GM12874 (cell line): ENCODE measurements around the gene NNMT.

Source experiments
- TF ChIP-seq, protein P1 (sequence below): IDR thresholded peaks from 2 replicates; pipeline ENCODE4 v1.5.1; 2011; ENCODE audit warnings: low read depth, mild to moderate bottlenecking, control low read depth, low read length, moderate library complexity; ENCODE audit not compliant: insufficient read depth

The NNMT gene

DNA sequence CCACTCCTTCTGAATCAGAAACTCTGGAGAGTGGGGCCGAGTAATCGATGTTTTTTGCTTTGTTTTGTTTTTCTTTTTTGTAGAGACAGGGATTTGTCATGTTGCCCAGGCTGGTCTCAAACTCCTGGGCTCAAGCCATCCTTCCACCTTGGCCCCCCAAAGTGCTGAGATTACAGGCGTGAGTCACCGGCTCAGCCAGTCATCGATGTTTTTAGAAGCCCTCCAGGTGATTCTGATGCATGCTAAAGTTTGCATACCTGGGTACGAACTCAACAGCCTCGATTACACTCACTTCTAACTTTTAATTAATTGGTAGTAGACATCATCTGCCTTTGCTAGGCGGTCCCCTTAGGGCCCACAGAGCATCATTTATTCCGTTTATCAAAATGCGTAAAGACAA is 53.8 kb downstream of the NNMT start:
- TF ChIP-seq, protein P1, sequence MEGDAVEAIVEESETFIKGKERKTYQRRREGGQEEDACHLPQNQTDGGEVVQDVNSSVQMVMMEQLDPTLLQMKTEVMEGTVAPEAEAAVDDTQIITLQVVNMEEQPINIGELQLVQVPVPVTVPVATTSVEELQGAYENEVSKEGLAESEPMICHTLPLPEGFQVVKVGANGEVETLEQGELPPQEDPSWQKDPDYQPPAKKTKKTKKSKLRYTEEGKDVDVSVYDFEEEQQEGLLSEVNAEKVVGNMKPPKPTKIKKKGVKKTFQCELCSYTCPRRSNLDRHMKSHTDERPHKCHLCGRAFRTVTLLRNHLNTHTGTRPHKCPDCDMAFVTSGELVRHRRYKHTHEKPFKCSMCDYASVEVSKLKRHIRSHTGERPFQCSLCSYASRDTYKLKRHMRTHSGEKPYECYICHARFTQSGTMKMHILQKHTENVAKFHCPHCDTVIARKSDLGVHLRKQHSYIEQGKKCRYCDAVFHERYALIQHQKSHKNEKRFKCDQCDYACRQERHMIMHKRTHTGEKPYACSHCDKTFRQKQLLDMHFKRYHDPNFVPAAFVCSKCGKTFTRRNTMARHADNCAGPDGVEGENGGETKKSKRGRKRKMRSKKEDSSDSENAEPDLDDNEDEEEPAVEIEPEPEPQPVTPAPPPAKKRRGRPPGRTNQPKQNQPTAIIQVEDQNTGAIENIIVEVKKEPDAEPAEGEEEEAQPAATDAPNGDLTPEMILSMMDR = no peak

DNA sequence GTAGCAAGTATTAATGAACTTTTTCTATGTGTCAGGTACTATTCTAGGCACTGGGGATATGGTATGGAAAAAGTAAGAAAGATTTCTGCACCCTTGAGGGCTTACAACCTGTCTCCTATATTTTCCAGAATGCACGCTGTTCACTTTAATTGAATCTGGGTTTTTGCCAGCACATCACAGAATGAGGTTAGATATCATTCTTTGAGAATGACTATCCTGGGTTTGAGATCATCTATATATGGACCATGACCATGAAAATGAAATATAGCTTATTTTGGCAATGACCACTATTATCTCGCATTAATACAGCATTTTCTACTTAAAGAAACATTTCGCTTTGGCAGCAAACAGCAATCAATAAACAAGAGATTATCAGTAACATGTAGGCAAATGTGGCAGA is 57.2 kb downstream of the NNMT start:
- TF ChIP-seq, protein P1 = no peak

DNA sequence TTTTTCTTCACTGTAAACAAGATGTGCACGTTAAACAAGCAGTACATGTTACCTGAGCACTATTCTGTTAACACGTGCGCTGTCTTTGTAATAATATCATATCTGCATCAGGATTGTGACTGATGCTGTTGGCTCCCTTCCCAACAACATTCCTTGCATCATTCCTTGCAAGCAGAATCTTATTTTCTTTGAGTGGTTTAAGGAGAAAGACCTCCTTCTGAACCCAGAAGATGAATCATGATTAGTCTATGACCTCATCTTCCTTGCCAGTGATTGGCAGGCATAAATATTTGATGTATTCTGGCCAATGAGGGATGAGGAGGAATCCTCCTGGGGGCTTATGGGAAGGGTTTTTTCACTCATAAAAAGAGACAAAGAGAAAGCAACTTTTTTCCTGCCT is 57.9 kb downstream of the NNMT start:
- TF ChIP-seq, protein P1 = no peak

DNA sequence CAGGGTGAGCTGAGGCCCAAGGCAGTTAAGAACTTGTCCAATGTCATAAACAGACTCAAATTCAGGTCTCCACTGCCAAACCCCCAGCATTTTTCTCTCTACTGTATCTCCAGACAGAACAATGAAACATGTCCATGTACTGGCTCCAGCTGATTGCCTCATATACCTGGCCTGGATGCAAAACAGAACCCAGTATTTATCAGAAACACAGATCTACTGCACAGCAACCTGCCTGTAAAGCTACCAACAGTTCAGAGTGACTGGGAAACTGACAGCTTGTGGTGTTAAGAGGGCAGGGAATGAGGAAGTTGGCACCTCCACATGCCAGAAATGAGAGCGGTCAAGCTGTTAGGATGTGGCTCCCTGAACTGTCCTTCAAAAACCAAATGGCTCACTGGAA is 62.5 kb downstream of the NNMT start:
- TF ChIP-seq, protein P1 = no peak

DNA sequence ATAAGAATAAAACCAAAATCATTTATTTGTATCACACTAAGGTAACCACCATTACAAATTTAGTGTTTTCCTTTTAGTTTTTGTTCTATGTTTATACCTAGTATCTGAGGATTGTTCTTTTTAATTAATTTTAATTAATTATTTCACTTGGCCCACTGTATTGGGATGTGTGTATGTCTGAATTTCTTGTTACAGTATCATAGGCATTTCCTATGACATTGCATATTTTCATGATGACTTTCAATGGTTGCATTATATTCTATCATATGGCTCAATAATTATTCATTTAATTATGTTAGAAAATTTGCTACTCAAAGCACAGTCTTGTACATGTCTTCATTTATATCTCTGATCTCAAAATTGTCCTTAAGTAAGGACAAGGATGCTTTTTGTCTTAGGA is 63.1 kb downstream of the NNMT start:
- TF ChIP-seq, protein P1 = no peak

DNA sequence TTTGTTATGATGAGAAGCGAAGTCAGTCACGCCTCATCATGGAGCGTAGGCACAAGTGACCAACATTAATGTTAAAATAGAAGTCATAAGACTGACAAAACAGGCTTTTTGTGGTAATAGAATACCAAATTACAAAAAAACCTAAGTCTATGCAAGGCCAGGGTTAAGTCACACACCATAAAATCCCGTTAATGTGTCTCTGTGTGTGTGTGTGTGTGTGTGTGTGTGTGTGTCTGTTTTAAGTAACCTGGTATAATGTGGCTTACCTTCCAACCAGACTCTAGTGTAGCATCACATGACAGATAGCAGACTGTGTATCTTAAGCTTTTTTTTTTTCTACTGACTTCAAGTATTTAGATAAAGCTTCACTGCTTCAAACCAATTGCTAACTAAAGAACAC is 66.1 kb downstream of the NNMT start:
- TF ChIP-seq, protein P1 = no peak

DNA sequence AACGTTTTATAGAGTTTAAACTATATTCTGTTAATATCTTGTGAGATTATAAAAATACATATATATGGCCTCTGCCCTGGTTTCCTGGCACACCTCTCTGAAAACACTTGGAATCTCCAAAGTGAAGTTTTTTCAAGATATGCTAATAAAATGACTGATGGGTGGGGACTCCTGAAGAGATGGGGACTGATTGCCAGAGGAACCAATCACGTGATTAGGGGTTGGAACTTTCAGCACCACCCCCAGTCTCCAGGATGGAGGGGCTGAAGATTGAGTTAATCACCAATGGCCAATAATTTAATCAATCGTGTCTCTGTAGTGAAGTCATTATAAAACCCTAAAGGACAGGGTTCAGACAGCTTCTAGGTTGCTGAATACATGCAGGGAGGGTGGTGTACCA is 66.8 kb downstream of the NNMT start:
- TF ChIP-seq, protein P1 = no peak
